HG03469 (cell line): ENCODE results near the gene MAGEA6.
"Not testable (repeated sequence)": the region's sequence is repeated elsewhere in the genome, so short reads cannot be mapped to it uniquely, and the experiment has no call there.

ENCODE experiments used
- ATAC-seq: cut with Tn5 transposase; IDR thresholded peaks from one replicate; pipeline ENCODE4 v1.9.1; 2021; ENCODE audit warnings: mild to moderate bottlenecking, moderate library complexity, moderate number of reproducible peaks; ENCODE audit not compliant: unreplicated experiment

Gene MAGEA6

DNA sequence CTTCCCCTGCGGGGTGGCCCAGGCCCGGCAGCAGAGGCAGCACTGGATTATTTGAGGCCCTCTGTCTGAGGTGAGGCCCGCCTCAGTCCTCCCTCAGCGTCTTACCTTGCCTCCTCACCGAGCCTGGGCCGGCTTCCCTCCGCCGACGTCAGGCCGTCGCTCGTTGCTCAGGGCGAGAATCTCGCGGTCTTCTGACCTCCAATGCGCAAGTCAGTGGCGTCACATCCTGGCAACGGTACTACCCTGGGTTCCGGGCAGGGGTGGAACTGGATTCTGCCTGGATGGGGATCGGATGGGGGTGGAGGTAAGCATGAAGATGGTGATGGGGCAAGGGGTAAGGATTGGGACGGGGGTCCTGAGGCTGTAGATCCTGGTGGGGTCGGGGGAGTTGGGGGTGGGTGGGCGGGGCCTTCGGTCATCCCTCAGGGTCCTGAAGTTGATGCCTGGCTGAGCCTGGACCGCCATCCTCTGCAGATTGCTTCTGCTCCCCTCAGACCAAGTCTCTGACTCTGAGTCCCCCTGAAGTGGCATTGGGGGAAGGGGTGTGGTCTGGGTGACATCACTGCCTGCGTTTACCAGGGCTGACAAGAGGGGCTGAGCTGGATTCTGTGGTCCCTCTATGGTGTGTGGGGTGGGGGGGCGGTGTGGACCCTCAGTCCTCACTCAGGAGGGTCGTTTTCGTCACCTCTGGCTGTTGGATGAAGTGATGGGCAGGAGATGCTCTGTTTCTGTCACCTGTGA, at the start of gene MAGEA6:
MAGEA6 (minus strand) TSS at position 141 of the 741 bp plus-strand sequence. CDS start 2,039 bp downstream, outside the sequence.
- not testable (repeated sequence) for ATAC-seq

DNA sequence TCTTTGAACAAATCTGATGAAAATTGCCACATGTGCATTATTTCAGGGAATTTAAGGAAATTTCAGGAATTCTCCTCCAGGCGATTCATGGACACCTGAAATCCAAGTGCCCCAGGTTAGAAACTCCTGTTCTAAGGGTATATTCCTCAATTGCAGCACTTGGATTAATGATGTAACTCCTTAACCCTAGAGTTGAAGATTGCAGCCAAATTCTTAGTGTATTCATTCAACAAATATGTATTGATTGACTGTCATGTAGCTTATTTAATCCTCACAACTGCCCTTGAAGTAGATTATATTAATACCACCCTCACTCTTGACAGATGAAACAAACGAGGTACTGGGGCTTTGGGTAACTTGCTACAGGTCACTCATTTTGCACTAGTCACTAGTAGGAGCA, 49.8 kb upstream of the MAGEA6 start:
- no peak for ATAC-seq

DNA sequence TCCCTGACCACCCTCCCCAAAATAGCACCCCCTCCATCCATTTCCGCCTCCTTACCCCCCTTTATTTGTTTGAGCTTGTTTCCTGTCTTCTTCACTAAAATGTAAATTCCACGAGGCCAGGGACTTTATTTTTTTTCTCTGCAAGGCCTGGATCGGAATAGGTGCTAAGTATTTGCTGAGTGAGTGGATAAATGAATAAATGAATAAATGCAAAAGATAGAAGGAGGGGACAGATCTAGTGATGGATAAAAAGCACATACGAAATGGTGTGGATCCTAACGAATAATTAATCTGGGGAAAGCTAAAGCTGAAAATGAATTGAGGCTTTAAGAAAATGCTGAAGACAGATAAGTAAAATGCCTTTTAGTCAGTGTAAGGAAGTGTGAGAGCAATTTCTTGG, 48.9 kb upstream of the MAGEA6 start:
- ATAC-seq = no peak

GRCh38 chrX:152817078-152817764, 47.7 kb upstream of the MAGEA6 start:
- ATAC-seq = no peak

- no peak for ATAC-seq
Measured at GRCh38 chrX:152814048-152814447, 44.6 kb upstream of the MAGEA6 start.

DNA sequence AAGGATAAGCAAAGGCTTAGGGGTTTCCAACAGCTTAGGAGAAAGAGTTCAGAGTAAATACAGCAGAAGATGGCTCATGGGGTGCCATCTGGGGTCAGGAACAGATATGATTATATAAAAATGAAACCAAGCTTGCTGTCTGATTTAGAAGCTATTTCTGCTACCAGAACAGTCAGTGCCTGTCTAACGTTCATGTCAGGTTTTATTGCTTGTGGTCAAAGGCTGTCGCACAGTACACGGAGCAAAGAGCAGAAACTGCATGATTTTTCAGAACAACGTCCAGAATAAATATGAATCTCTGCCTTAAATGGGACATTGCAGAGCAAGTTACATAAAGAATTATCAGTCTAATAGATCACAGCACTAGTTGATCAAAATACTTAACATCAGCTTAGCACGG, 43.7 kb upstream of the MAGEA6 start:
- ATAC-seq = no peak

- no peak for ATAC-seq
Measured at GRCh38 chrX:152810403-152810802, 40.9 kb upstream of the MAGEA6 start.

DNA sequence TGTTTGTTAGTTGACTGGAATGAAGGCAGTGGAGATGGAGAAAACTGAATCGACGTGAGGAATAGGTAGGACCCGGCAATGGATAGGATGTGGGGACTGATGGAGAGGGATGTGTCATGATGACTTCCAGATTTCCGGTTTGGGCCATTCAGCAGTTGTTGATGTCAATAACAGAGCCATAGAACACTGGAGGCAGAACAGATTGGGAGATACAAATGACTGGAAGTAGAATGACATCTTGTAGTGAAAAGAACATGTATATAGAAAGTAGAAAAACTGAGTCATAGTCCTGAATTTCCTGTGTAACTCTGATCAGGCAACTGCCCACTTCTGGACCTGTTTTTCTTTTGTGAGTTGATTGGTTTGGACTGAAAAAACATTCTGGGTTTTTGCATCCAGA, 36.5 kb upstream of the MAGEA6 start:
- ATAC-seq = no peak

GRCh38 chrX:152798945-152799344, 29.5 kb upstream of the MAGEA6 start:
- ATAC-seq = no peak

- ATAC-seq = peak; percentile 67
Measured at GRCh38 chrX:152787062-152787461, 17.6 kb upstream of the MAGEA6 start.

DNA sequence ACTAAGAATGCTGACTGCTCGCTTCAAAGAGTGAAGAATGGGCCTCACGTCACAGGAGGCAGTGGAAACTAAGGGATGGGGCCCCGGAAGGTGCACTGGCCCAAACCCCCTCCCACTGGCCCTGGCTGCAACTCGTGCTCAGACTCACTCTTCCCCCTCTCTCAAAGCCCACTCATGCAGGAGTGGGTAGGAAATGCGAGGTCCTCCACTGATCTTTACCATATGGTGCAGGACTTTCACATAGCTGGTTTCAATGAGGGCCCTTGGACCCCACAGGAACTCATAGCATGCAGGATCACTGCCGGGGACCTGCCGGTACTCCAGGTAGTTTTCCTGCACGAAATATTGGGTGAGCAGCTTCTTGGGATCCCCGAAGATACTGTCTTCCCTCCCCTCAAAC, 2.9 kb downstream of the MAGEA6 start:
- not testable (repeated sequence) for ATAC-seq

DNA sequence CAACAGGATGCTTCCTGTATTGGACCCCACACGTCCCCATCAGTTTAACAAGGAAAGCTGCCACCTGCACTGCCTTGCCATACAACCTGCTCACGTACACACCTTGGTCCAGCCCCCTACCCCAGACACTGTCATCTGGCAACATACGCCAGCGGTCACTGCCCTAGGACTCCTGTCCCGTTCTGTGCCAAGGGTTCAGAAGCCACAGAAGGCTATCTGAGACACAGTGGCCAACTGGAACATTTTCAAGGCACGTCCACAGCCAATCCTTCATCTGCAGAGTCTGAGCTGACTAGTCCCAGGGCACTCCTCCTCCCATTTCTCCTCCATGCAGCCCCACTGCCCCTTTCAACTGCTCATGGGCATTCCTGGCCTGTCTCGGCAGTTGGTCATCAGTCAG, 7.9 kb downstream of the MAGEA6 start:
- ATAC-seq = not testable (repeated sequence)

GRCh38 chrX:152759544-152759943, 9.9 kb downstream of the MAGEA6 start:
- not testable (repeated sequence) for ATAC-seq

- not testable (repeated sequence) for ATAC-seq
Measured at GRCh38 chrX:152758918-152759317, 10.6 kb downstream of the MAGEA6 start, which contains the start of gene CSAG3. Gene CSAG3 (plus strand): TSS chrX:152759218.

- ATAC-seq = not testable (repeated sequence)
Measured at GRCh38 chrX:152754871-152755270, 14.6 kb downstream of the MAGEA6 start.

GRCh38 chrX:152753686-152754650, 15.5 kb downstream of the MAGEA6 start, which contains the start of gene MAGEA2:
Gene MAGEA2 (minus strand): TSS chrX:152753842. CDS start chrX:152751363, 2,479 bp downstream.
- not testable (repeated sequence) for ATAC-seq

DNA sequence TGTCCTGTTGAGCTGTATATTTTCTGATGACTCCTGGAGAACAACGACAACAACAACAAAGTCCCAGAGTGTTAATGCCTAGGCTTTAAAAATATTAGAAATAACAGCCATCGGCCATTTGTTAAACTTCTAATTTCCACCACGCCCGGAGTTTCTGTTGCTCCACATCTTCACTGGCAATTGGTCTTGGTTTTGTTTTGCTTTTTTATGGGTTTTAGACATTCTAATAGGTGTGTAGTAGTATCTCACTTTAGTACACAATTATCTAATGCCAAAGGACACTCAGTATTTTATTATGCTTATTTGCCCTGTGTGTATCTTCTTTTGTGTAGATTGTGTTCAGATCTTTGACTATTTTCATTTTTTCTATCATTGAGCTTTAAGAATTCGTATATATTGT, 30.9 kb downstream of the MAGEA6 start:
- ATAC-seq = no peak

- not testable (repeated sequence) for ATAC-seq
Measured at GRCh38 chrX:152736528-152736927, 33.0 kb downstream of the MAGEA6 start.

DNA sequence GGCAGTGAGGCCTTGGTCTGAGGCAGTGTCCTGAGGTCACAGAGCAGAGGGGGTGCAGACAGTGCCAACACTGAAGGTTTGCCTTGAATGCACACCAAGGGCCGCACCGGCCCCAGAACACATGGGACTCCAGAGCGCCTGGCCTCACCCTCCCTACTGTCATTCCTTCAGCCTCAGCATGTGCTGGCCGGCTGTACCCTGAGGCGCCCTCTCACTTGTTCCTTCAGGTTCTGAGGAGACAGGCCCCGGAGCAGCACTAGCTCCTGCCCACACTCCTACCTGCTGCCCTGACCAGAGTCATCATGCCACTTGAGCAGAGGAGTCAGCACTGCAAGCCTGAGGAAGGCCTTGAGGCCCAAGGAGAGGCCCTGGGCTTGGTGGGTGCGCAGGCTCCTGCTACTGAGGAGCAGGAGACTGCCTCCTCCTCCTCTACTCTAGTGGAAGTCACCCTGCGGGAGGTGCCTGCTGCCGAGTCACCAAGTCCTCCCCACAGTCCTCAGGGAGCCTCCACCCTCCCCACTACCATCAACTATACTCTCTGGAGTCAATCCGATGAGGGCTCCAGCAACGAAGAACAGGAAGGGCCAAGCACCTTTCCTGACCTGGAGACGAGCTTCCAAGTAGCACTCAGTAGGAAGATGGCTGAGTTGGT, 33.5 kb downstream of the MAGEA6 start:
- ATAC-seq = no peak

- ATAC-seq = no peak
Measured at GRCh38 chrX:152735101-152735500, 34.4 kb downstream of the MAGEA6 start.
